ENCODE results near the gene TPPP2. TPM values are rescaled to one million over a fixed set of nuclear protein-coding genes. Genes with fewer than 3 reads are reported as not detected.

TPPP2 gene
- total RNA-seq, 4 donors from 2014 or later = not detected

DNA sequence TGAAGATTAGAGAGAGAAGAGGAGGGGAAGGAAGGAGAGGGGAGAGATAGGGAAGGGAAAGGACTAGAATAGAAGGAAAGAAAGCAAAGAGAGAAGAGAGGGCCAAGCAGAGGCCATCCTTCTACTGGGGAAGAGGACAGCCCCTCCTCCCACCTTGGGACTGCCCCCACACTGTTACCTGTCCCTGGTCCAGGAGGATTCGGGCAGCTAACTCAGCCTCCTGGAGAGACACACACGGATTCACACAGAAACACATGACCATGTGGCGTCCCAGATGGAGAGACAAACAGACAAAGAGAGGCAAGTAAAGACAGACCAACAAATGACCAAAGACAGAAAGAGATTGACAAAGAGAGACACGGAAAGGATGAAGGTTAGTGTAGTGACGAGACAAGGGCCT is 7.3 kb upstream of the TPPP2 start:
- TF ChIP-seq, protein P1, sequence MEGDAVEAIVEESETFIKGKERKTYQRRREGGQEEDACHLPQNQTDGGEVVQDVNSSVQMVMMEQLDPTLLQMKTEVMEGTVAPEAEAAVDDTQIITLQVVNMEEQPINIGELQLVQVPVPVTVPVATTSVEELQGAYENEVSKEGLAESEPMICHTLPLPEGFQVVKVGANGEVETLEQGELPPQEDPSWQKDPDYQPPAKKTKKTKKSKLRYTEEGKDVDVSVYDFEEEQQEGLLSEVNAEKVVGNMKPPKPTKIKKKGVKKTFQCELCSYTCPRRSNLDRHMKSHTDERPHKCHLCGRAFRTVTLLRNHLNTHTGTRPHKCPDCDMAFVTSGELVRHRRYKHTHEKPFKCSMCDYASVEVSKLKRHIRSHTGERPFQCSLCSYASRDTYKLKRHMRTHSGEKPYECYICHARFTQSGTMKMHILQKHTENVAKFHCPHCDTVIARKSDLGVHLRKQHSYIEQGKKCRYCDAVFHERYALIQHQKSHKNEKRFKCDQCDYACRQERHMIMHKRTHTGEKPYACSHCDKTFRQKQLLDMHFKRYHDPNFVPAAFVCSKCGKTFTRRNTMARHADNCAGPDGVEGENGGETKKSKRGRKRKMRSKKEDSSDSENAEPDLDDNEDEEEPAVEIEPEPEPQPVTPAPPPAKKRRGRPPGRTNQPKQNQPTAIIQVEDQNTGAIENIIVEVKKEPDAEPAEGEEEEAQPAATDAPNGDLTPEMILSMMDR (IDR thresholded peaks at IDR 0.05) = no peak
- DNase-seq (ENCODE audit: low spot score) (no peak), ATAC-seq (ENCODE audit: low FRiP score) (no peak)

DNA sequence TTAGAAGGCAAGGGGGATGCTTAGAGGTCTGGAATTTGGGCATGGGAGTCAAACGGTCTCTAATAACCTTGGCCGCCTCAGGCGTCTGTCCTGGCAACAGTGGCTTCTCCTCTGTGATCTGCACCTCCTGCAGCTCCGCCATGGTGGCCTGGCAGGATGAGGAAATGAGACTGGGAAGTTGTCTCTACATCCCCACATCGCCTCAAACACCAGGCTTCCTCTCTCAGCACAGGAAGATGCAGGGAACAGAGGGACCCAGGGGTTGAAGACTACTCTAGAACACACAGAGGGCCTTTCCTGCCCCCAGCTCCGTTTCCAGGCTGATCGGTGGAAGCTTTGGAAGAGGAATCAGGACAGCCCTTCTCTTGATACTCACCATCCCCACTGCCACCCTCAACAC is 6.8 kb upstream of the TPPP2 start:
- TF ChIP-seq, protein P1 (IDR thresholded peaks at IDR 0.05) = no peak

DNA sequence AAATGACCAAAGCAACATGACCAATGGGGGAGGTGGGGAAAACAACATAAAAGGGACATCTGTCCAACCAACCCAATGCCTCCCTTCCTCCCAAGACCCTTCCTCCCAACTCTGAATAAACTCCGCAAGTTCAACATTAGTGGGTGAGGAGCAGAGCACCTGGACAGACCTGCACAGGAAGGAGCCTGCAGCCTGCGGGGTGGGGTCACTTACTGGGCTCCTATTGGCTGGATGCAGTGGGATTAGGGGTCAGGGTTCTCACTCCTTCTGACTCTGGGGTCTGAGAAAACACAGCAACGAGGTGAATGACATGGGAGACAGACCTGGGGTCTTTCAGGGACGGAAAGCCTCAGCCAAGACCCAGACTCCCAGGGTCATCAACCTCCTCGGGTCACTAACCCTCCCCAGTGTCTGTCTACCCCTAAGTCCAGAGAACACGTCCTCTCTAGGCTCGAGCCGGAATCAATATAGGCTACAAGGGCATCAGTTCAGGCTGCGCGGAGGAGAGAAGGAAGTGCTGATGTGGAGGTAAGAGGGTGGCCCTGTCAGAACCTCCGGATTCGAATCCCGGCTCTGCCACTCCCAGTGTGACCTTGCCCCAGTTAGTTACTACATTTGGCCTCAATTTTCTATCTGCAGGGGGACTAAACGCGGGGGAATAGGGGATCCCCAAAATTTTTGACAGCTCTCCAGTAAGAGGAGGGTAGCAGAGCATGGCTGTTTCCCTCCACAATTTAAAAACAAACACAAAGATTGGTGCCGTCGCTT is 6.0 kb upstream of the TPPP2 start:
- no peak for ATAC-seq (ENCODE audit: low FRiP score)
- TF ChIP-seq, protein P1 (IDR thresholded peaks at IDR 0.05) = no peak
- no peak for DNase-seq (ENCODE audit: low spot score)

More for the DNA sequence above, 6.8 kb upstream of the TPPP2 start:
- DNase-seq (ENCODE audit: low spot score) (no peak), ATAC-seq (ENCODE audit: low FRiP score) (no peak)

DNA sequence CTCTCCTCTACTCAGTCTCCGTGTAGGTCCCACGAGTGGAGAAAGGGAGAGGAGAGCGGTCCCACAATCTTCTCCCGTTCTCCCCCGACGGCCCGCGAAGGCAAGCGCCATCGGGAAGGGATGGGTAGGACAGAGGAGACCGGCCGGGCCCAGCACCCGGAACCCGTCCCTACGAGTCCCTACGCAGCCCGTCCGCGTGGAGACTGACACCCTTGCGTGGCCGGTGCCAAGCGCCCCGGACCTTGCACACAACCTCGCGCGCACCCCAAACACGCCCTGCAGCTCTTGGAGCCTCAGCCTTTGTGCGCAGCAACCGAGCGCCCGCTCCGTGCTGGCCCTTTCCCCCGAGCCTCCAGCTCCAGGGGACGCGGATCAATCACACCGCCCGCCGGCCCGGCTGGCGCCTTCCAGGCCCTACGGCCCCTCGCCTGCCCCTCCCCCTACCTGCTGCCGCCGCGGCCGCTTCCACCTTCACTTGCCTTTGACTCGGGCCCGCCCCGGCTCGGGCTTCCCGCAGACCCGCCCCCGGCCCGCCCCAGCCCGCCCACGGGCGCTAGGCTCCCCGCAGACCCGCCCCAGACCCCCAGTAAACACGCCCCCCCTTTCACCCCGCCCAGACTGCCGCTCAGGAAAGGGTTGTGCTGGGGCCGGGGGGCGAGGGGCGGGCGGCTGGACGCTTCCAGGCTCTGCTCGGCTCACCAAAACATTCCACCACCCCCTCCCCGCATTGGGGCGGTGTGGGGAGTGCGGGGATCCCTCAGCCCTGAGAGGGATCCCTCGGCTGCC is 5.2 kb upstream of the TPPP2 start, which contains the start of gene NDRG2:
Gene NDRG2 (minus strand): TSS at position 477 of the 786 bp plus-strand sequence. CDS start 1,746 bp downstream, outside the sequence.
- TF ChIP-seq, protein P1 (IDR thresholded peaks at IDR 0.05) = no peak
- ATAC-seq (ENCODE audit: low FRiP score) (peak; percentile 76), DNase-seq (ENCODE audit: low spot score) (no peak)

- TF ChIP-seq, protein P1 (IDR thresholded peaks at IDR 0.05) = no peak
- DNase-seq (ENCODE audit: low spot score) = no peak
- ATAC-seq (ENCODE audit: low FRiP score) = peak; percentile 25
These were observed 4.4 kb upstream of the TPPP2 start for GRCh38 chr14:21025371-21026273.

GRCh38 chr14:21026274-21026987 is 3.6 kb upstream of the TPPP2 start:
- ATAC-seq (ENCODE audit: low FRiP score) (no peak), DNase-seq (ENCODE audit: low spot score) (no peak)
- TF ChIP-seq, protein P1 (IDR thresholded peaks at IDR 0.05) = no peak

Measured in omental fat pad (tissue), 4 donors.